HG03442 (cell line): ENCODE data around the gene PDRG1.

Experiments
- ATAC-seq: cut with Tn5 transposase; IDR thresholded peaks from one replicate; pipeline ENCODE4 v1.9.1; 2021; ENCODE audit warnings: mild to moderate bottlenecking, moderate library complexity; ENCODE audit not compliant: unreplicated experiment

Gene PDRG1

DNA sequence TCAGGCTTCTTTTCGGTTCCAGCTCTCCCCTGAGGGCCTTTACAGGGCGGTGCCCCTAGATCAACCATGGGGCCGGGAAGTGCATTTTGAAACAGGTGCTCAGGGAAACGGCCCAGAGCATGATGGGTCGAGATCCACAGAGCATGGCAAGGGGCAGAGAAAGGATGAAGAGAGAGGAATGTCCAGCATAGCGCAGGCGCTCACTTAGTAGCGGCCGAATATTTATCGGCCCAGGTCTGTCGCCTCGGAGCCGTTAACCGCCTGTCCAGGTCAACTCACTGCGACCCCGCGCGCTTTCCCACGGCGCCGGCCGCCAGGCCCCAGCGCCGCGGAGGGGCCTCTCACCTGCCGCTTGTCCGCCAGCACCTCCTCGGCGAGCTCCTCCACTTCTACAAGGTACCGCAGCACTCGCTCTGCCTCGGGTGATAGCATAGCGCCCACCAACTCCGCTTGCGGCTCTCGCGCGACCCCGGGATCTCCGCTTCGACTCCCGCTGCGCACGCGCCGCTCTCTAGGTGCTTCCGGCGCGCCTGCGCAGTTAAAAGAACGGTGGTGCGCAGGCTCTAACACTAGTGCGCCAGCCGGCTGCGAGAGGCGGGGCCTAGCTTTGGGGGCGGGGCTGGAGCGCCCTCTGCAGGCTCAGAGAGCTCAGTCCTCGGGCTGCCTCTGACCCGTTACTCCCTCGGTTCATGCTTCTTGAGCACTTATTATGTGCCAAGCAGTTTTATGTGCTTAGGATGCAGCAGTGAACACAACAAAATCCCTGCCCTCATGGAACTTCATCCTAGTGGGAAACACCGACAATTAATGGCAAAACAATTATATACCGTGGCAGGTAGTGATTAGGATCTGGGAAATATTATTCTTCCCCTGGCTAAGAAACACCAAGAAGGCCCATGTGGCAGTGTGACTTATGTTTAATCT lies at the start of gene PDRG1:
PDRG1 (minus strand) TSS at position 517 of the 924 bp plus-strand sequence; CDS start at position 432, 85 bp downstream.
- peak; percentile 84 for ATAC-seq

- no peak for ATAC-seq
Observed at GRCh38 chr20:31998246-31998645, 46.4 kb upstream of the PDRG1 start.

- no peak for ATAC-seq
Observed at GRCh38 chr20:31996996-31997395, 45.1 kb upstream of the PDRG1 start.

DNA sequence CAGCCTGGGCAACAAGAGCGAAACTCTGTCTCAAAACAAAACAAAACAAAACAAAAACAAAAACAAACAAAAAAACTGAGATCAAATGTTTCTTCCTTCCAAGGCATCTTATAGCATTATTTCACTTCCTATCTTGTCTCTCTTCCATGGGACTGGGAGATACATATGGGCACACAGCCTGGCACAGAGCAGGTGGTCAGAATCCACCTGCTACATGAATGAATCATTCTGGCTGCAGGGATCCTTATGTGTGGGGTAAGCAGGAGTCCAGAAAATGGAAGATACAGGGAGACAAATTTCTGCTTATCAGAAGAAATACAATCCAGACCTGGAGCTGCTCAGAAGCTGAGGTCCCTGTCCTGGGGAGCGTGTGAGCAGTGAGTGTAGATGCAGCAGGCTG lies 40.2 kb upstream of the PDRG1 start:
- no peak for ATAC-seq

GRCh38 chr20:31991339-31991705 lies 39.5 kb upstream of the PDRG1 start:
- no peak for ATAC-seq

DNA sequence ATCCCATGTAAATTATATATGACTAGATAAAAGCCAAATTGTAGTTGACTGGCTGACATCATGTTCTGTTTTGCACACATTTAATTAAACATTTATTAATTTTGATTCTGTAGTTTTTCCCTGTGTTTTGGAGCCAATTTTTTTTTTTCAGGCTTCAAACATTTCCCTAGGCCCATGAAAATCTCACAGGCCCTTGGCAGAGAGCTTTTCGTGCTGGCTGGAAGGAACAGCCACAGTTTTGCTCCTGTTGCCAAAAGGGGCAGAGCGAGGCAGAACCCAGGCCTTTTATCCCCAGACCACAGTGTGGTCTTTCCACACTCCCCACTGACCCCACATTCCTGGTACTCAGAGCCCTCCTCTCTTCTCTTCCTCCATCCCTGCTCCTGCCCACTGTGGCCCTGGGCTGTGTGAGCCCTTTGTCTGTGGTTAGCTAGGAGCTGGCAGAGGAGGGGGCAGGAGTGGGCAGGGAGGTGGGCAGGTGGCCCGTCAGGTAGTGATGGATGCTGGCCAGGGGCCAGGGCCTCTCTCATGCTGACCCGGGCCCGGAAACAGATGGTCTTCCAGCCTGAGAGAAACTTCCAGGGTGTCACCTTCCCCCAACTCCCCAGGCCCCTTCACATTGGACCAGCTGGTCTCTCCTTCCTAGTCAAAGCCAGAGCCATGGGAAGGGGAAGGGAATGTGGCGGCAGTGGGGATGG lies 38.9 kb upstream of the PDRG1 start:
- ATAC-seq: no peak

GRCh38 chr20:31989030-31989645 lies 37.3 kb upstream of the PDRG1 start:
- ATAC-seq: no peak

DNA sequence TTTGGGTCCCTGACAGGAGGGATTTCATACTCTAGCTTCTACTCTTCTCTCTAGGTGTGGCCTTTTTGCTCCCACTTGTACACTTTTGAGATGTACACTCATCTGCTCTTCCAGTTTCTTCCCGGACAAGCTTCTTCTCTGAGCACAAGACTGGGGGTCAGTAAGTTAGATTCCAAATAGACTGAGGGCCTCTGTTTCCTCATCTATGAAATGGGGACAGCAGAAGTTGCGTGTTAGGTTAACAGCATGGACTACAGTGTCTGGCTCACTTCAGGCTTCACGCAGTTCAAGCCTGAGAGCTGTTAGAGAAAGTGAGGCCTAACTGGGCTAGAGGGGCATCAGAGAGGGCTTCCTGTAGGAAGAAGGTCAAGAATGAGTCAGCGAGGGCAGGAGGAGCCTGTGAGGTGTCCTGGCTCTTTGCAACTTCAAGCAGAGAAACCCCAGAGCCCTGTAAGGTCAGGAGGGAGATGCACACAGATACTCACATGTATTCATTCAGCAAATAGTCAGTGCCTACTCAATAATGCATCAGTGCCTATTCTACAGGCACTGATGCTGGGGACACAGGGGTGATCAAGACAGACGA lies 36.7 kb upstream of the PDRG1 start:
- ATAC-seq: no peak

GRCh38 chr20:31987744-31988143 lies 35.9 kb upstream of the PDRG1 start:
- no peak for ATAC-seq

DNA sequence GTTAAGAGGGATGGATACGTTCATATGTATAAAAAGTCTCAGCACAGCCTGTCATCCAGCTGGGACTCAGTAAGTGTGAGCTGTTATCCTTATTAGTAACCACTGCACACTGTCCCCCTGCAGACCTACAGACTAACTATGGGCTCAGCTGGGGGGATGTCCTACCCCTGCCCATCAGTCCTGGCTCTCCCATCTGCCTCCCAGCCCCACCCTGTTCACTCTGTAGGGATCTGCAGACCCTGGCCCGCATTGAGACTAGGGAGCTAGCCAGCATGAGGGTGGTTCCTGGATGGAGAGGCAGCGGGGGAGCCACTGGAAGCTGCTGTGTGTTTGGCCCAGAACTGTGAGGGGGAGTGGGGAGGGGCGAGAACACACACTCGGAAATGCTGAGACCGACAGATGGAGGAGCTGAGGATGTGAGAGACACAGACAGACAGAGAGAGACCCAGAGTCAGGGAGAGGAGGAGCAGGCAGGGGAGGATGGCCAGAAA lies 33.2 kb upstream of the PDRG1 start:
- no peak for ATAC-seq

DNA sequence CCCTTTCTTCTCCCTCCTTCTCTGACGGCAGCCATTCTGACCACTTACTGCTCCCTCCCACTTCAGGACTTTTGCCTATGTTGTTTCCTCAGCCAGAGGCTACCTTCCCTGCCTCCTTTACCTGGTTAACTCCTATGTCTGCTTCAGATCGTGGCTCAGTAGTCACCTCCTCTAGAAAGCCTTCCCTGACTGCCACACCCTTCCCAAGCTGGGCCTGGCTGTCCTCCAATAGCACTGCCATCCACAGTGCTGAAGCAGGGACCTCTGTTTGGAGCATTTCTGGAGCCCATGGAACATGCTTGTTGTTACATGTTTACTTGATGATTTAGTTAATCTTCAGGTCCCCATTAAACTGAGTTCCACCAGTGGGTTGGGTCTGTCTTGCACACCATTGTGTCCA lies 29.9 kb upstream of the PDRG1 start:
- no peak for ATAC-seq

- ATAC-seq: no peak
Observed at GRCh38 chr20:31979713-31980426, 28.0 kb upstream of the PDRG1 start.

GRCh38 chr20:31977080-31977479 lies 25.2 kb upstream of the PDRG1 start:
- no peak for ATAC-seq

GRCh38 chr20:31975874-31976273 lies 24.0 kb upstream of the PDRG1 start:
- ATAC-seq: no peak

DNA sequence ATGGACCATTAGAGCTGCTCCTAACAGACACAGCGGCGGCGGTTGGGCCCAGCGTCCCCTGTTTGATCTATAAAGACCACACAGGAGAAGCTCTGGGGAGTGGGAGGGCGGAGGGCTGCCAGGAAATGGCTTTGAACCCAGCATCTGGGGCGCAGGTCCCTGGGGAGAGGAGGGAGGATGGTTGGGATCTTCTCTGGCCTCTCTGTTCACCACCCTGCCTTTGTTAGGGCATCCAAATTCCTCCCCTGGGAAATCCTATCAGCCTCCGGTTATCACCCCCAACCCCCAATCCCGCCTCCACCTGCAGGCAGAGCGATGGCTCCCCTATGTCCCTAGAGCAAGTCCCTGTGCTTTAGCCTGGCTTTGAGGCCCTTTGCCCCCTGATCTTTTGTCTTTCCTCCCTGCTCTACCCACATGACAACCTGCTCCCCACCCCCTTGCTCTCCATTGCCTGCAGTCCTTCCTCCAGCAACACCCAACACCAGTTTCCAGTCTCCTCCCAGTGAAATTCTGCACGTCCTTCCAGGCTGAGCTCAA lies 23.2 kb upstream of the PDRG1 start:
- no peak for ATAC-seq

- no peak for ATAC-seq
Observed at GRCh38 chr20:31974296-31974695, 22.4 kb upstream of the PDRG1 start.

DNA sequence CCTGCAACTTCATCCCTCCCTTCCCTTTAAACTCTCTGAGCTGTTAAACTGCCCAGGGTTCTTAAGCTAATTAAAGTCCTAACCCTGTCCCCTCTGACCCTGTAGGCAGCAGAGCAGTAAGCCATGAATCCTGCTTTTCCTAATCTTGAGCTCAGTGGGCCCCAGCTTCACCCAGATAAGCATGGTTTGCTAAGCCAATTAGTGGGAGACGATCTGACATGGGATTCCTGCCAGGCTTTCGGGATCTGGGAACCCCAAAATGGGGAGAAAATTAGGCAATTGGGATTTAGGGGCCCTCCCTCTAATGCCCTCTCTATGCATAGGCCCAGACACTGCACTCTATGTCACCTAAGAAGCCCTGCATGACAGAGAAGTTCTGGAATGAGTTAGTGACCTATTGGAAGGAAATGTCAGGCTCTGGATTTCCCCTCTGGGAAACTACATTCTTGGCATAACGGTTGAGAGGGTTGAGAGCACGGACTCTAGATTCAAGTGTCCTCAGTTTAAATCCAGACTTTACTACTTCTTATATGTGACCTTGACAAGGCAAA lies 20.7 kb upstream of the PDRG1 start:
- no peak for ATAC-seq

DNA sequence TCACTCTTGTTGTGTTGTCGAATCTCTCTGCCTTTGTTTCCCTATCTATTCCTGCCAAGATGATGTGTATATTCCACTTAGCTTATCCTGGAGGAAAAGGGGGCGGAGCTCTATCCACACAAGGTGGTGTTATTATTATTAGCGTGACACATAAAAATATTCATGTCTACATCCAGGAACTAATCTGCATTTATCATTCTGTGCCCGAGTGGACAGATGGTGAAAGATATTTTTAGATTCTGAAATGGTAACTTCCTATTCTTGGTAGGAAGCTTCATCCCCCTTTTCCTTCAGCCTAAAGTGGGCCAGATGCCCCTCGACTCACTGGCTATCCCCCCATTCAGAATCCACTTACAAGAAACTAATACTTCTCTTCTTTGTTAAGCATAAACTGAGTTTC lies 18.1 kb upstream of the PDRG1 start:
- no peak for ATAC-seq

- ATAC-seq: no peak
Observed at GRCh38 chr20:31968291-31969126, 16.7 kb upstream of the PDRG1 start.
